HG02571 (cell line): ENCODE data around the gene PHACTR4.
"Not testable (repeated sequence)": the region's sequence is repeated elsewhere in the genome, so short reads cannot be mapped to it uniquely, and the experiment has no call there.

Source experiments
- ATAC-seq: cut with Tn5 transposase; IDR thresholded peaks from one replicate; pipeline ENCODE4 v1.9.1; 2021; ENCODE audit warnings: mild to moderate bottlenecking, moderate library complexity; ENCODE audit not compliant: unreplicated experiment

PHACTR4 gene

DNA sequence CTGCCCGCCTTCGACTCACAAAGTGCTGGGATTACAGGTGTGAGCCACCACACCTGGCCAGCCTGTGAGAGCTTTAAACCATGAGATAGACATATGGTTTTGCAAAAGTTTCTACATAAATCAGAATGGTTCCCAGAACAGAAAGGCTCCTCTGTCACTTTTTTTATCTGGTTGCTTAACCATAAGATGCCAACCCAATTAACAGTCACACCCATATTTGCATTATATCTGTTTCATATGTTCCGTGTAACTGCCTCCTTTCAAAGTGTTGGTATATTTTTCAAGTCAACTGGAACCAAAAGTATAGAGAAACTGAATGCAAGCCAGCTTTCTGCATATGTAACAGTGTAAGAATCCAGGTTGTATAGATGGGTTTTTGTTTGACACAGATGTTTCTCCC is 112.6 kb downstream of the PHACTR4 start:
- ATAC-seq = no peak

DNA sequence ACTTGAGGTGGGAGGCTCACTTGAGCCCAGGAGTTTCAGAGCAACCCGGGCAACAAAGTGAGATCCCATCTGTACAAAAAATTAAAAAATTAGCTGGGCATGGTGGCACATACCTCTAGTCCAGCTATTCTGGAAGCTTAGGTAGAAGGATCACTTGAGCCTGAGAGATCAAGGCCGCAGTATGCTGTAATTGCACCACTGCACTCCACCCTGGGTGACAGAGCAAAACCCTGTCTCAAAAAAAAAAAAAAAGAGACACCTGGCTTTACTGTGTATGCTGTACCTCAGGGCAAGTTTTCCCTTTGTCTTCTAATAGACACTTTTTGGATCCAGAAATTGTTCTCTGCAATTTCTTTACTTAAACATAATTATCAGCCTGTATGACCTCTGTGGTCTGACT is 113.2 kb downstream of the PHACTR4 start:
- no peak for ATAC-seq

DNA sequence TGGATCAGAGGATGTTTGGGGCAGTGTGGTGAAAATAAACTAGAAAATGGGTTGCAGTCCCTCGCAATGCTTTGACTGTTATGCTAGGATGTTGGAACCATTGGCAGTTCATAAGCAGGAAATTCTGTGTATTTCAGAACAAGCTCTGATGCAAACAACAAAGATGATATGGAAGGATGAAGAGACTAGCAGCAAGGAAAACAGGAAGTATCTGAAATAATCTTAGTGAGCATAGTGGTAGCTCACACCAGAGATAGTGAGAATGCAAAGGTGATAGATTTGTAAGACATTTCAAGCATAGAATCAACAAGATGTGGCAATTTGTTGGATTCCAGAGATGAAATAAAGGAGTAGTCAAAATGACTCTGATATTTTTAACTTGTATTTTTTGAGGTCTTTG is 125.2 kb downstream of the PHACTR4 start:
- no peak for ATAC-seq

DNA sequence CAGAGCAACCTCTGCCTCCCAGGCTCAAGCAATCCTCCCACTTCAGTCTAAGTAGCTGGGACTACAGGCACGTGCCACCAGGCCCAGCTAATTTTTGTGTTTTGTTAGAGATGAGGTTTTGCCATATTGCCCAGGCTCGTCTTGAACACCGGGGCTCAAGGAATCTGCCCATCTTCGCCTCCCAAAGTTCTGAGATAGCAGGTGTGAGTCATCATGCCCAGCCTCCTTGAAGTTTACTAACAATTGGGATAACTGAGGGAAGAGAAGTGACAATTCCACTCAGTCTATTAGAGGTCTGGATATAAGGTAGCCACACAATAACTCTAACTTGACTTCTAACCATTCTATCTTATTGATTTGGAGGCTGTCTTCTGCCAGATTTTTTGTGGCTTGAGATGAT is 130.0 kb downstream of the PHACTR4 start:
- ATAC-seq = no peak

DNA sequence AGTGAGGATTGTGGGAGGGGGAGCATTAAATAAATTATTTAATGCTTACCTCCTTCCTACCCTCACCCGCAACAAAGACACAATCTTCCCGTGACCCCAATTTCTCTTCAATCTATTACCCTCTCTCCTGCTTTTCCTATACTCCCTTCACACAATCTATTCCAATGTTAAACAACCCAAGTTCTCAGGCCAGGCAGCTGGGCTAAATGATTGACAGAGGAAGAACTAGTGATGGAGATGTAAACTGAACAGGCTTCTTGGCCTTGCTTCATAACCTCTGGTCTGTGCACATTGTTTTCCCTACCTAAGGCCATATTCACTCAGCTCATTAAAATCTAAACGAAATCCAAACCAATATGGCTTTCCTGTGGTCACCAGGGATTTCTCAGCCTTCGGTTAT is 132.4 kb downstream of the PHACTR4 start:
- ATAC-seq = no peak

DNA sequence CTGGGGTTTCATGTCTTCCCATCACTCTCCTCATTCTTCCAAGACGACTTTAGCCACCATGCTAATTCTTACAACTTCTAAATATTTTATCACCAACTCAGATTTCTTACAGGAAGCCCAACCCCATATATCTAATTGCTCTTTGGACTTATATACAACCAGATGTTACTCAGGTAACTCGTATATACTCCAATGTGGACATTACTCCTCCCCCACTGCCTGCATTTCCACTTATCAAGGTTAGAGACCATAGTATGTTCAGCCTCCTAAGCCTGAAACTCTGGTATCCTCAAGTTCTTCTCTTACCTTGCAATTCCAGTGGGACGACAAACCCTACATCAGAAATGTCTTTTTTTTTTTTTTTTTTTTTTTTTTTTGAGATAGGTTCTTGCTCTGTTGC is 133.6 kb downstream of the PHACTR4 start:
- ATAC-seq = no peak

DNA sequence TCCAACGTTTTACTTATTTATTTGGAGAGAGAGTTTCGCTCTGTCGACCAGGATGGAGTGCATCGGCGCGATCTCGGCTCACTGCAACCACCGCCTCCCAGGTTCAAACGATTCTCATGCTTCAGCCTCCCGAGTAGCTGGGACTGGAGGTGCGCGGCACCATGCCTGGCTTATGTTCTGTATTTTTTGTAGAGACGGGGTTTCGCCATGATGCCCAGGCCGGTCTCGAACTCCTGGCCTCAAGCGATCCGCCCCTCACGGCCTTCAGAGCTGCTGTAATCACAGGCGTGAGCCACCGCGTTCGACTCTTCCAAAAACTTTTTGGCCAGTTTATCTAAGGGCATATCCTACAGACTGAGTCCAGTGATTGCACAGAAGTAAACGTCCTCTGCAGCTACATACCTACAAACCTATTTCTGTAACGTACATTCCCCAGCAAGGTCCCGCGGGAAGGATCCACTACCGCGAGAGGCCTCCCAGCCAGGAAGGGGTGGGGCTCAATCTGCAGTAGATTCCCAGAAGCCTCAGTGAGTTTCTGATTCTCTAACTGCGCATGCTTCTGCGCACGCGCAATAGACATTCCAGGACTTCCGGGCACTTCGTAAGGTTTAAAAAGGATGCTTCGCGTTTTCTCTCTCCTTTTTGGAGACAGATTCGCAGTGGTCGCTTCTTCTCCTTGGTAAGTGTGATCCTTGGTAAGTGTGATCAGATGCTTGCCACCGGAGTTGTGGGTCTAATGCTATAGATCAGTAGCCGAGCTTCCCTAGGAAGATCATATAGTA is 136.1 kb downstream of the PHACTR4 start, which contains the start of gene RCC1:
TSS of gene RCC1 (plus strand) at position 638 of the 782 bp plus-strand sequence. CDS start 23,824 bp downstream, outside the sequence.
- peak; percentile 72 for ATAC-seq

DNA sequence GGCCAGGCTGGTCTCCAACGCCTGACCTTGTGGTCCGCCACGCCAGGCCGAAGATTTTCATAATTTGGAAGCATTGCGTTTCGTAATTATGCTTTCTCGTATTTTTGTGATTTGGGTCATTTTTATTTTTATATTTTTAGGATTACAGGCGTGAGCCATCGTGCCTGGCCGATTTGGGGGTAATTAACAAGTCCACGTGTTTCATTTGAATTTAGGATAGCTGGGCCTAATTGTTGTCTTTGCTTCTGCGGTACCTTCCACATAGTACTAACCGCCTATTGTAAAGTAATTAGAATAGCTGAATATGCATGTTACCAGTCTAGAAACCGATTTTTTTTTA is 137.3 kb downstream of the PHACTR4 start:
- no peak for ATAC-seq

DNA sequence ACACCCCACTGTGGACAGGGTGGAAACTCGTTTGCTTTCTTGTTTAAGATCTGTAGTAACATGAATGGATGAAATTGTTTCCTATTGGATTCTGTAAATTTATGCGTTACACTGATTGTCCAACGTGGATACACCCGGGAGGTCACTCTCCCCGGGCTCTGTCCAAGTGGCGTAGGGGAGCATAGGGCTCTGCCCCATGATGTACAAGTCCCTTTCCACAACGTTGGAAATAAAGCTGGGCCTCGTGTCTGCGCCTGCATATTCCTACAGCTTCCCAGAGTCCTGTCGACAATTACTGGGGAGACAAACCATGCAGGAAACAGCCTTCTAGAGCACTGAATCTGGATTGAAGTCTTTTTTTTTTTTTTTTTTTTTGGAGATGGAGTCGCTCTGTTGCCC is 137.7 kb downstream of the PHACTR4 start:
- no peak for ATAC-seq

DNA sequence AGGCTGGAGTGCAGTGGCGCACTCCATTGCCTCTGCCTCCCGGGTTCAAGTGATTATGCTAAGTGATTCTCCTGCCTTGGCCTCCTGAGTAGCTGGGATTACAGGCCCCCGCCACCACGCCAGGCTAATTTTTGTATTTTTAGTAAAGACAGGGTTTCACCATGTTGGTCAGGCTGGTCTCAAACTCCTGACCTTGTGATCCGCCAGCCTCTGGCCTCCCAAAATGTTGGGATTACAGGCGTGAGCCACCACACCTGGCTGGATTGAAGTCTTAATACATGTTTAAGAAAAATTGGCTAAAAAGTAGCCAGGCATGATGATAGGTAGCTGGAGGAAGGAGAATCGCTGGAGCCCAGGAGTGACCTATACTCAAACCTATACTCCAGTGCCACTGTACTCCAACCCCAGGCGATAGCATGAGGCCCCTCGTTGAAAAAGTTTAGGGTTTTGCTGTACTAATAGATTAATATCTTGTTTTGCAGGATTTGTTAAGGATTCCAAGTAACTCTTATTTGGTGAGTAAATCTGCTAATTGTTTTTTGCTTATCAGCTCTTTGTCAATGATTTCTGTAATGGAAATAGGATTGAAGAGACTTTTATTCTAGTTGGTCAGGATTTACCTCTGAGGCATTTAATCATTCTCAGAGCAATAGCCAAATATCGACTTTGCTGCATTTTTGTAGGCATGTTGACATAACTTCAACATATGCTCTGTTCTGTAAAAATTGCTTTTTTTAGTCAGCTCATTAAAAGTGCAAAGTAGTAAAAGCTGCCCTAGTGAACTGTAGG is 138.3 kb downstream of the PHACTR4 start:
- no peak for ATAC-seq

DNA sequence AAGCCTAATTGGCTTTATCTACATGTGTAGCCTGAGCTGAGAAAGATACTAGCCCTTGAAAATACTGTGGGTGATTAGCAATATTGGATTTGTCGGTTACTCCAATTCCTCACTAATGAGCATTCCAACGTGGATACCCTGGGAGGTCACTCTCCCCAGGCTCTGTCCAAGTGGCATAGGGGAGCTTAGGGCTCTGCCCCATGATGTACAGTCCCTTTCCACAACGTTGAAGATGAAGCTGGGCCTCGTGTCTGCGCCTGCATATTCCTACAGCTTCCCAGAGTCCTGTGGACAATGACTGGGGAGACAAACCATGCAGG is 138.9 kb downstream of the PHACTR4 start:
- ATAC-seq = no peak

DNA sequence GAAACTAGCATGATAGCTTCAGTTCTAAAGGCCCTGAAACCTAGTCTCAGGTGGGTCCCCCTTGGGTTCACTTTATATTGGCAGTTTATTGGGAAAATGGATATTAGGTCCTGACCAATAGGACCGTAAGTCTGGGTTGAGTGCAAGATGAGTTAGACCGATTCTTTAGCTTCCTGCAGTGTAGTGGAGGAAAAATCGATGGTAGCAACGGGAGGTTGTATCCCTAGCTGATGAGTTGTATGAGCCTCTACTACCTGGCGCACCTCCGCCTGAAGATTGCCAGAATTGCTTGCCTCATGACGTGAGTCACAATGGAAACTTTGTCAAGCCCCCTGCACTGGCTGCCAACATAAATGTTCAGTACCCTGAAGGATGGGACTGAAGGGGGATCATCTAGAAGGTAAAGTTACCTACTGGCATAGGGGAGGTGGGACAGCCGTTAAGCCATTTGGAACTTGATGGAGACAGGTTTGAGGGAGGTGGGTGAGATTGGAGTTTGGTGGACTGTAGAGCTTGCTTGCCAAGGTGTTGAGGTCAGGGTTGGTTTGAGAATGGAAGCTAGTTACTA is 140.2 kb downstream of the PHACTR4 start:
- ATAC-seq = no peak

DNA sequence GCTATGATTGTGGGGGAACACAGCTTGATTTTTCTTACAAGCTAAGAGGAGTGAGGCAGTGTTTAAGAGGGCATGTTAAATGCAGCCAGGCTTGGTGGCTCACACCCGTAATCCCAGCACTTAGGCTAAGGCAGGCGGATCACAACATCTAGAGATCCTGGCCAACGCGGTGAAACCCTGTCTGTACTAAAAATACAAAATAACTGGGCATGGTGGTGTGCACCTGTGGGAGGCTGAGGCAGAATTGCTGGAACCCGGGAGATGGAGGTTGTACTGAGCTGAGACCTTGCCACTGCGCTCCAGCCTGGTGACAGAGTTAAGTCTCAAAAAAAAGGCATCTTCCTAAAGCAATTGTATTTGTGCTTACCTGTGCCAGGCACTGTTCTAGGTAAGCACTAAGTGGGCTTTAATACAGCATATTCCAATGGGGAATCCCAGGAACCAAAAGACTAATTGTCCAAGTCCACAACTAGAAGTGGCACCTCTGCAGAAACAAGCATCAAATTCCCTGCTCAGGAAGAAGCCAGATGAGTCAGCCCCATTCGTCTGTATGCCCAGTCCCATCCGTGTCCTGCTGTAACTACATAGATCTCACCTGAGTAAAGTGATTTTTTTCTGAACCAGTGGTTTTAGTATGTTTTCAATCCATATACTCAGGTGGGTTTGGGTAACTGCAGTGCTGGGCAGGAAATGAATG is 140.9 kb downstream of the PHACTR4 start:
- no peak for ATAC-seq

DNA sequence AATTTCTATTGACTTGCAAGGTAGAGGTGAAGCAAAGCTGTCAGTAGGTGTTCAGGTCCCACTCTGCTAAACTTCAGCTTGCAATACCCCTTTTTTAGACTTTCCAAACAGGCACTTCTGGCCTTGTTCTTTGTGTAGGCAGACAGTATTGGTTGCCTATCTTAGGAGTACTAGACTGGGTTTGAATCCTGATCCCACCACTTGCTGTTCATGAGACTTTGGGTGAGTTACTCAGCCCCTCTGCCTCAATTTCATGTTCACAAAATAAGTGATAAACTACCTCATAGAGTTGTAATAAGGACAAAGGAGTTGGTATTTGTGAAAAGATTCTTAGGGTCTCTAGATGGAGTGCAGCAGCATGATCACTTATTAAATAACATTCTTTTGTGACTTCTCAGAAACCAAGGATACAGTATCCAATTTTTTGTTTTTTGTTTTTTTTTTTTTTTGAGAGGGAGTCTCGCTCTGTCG is 141.5 kb downstream of the PHACTR4 start:
- no peak for ATAC-seq

DNA sequence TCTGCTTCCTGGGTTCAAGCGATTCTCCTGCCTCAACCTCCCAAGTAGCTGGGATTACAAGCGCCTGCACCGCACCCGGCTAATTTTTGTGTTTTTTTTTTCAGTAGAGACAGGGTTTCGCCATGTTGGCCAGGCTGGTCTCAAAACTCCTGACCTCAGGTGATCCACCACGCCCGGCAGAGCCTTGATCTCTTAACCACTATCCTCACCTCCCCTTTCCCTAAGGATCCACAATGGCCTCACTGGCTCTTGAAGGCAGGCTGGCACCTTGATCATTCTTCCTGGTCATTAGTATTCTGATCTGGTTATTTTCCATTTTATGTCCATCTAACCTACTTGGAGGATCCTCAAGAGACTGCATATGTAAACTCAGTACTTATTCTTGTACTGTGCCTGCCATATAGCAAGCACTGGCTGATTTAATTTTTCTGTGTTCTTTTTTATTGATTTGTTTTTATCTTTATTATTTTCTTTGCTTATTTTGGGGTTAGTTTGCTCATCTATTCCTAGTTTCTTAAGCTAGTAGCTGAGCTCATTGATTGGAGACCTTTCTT is 142.6 kb downstream of the PHACTR4 start:
- ATAC-seq = no peak

DNA sequence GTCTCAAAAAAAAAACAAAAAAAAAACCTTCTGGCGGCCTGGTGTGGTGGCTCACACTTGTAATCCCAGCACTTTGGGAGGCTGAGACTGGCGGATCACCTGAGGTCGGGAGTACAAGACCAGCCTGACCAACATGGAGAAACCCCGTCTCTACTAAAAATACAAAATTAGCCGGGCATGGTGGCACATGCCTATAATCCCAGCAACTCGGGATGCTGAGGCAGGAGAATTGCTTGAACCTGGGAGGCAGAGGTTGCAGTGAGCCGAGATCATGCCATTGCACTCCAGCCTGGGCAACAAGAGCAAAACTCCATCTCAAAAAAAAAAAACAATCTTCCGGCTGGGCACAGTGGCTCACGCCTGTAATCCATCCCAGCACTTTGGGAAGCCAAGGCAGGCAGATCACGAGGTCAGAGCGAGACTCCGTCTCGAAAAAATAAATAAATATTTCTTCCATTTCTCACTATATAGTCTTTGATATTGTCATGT is 144.9 kb downstream of the PHACTR4 start:
- ATAC-seq = not testable (repeated sequence)

DNA sequence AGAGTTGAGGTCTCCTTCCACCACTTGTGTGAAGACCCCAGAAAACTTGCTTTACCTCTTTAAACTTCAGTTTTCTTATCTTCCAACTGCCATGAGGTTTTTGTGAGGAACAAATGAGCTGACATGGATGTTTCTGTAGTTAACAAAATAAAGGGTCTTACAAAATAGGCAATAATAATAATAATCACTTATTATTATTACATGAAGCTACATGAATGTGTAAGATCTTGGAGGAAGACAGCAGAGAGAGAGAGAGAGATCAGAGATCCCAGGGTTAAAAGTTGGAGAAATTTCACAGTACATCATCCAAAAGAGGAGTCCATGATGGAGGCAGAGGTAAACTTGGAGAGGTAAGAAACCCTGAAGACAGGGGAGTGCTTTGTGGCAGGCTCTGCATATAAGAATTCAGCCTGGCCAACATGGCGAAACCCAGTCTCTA is 147.0 kb downstream of the PHACTR4 start:
- no peak for ATAC-seq

DNA sequence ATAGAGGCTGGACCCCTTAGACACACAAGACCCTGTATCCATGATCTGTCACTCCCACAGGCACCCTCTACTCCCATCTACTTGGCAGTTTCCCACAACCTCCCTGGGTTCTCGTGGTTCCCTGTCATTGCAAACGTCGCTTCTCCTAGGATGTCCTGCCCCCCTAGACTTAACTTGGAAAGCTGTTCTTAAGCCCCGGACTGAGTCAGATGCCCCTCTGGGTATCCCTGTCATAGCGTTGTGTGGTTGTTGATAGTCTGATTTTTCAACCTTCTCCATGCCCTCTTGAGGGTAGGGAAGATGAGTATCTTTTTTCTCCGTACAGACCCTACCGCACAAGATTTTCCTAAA is 148.1 kb downstream of the PHACTR4 start:
- ATAC-seq = peak; percentile 7

DNA sequence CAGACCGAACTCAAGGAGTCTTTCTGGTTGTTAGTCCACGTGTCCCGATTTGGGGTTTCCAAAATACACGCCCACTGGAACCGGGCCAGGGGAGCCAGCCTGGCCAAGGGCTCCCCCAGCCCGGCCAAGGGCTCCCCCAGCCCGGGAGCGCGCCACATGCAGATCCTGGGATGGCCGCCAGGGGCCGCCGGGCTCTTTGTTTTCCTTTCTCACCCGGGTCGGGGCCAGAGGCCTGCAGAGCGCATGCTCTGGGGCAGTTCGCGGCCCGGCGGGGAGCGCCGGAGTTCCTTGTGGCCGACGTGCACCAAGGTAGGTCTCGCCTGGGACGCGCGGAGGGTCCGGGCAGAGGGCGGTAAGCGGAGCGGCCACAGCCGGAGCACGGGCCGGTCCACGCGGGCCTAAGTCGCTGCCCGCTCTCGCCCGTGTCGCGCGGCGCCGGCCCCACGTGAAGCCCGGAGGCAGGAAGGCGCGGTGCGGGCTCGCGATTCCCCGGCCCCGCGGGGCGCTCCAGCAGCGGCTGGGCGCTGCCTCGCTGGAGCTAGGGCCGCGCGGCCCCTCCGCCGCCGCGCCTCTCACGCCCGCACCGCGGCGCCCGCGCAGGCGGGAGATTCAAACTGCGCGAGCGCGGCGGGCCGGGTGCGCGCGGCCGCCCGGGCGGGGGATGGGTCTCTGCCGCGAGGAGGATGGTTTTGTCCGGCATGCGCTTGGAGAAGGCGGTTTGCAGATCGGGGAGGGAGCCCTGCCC is 148.6 kb downstream of the PHACTR4 start:
- peak; percentile 57 for ATAC-seq

DNA sequence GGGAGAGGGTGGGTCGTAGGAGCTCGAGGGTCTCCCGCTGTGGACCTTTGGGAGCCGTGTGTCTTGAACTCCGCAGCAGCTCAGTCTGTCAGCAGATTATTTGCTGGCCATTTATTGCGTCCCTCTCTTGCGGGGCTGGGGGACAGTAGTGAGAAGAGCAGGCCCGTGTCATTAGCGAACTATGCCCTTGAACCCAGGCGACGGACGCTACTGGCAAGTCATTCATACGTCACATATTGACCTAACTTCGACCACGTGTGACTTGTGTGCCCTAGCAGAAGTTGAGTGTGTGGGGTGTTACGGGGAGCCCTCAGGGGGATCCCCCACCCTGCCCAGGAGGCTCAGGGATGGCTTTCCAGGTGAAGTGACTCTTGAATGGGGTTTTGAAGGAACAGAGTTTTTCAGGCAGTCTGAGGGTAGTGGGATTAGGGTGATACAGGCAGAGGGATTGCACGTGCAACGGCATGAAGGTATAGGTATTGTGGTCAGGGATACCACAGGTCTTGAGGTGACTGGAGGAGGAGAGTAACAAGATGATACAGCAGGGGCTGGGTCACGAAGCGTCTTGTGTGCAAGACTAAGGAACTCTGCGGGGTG is 149.3 kb downstream of the PHACTR4 start:
- ATAC-seq = no peak
